ENCODE data around the gene CPED1.

DNA sequence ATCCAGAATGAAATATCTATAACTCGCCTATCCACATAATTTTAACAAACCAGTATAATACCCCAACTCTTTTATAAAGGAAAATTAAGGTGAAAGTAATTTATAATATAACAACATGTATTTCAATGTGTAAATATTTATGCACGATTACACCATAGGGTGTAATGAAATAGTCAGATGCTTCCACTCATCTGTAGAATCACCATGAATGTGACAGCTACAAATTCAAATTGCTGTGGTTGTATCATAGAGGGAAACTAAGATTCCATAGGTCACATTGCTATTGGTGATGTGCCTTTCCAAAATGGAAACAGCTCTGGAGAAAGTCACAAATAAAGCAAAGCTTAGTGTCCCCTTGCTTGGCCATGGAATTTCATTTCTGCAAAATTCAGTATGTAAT is 95.7 kb downstream of the CPED1 start:
- TF ChIP-seq BACH2 (CRISPR knock-in tag; IDR thresholded peaks at IDR 0.05; ENCODE audit: borderline replicate concordance) (no peak), OSR1 (CRISPR knock-in tag; IDR thresholded peaks at IDR 0.05) (no peak), ZNF8 (CRISPR knock-in tag; IDR thresholded peaks at IDR 0.05) (no peak), RARB (CRISPR knock-in tag; IDR thresholded peaks at IDR 0.05) (no peak), ZNF565 (CRISPR knock-in tag; conservative IDR thresholded peaks at IDR 0.05; ENCODE audit: low read depth) (no peak)
- TF ChIP-seq, protein P1, sequence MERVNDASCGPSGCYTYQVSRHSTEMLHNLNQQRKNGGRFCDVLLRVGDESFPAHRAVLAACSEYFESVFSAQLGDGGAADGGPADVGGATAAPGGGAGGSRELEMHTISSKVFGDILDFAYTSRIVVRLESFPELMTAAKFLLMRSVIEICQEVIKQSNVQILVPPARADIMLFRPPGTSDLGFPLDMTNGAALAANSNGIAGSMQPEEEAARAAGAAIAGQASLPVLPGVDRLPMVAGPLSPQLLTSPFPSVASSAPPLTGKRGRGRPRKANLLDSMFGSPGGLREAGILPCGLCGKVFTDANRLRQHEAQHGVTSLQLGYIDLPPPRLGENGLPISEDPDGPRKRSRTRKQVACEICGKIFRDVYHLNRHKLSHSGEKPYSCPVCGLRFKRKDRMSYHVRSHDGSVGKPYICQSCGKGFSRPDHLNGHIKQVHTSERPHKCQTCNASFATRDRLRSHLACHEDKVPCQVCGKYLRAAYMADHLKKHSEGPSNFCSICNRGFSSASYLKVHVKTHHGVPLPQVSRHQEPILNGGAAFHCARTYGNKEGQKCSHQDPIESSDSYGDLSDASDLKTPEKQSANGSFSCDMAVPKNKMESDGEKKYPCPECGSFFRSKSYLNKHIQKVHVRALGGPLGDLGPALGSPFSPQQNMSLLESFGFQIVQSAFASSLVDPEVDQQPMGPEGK (CRISPR knock-in tag; IDR thresholded peaks at IDR 0.05; ENCODE audit: borderline replicate concordance), result no peak

Data from SK-N-SH treated with all-trans-retinoic acid at 6 μM for 48 hours (cell line).